ENCODE results near the gene ANKRD11. TPM values are rescaled to one million over a fixed set of nuclear protein-coding genes. Genes with fewer than 3 reads are reported as not detected.
A peak's percentile ranks its signal among the peaks of the same experiment; 100 is the strongest.

The ANKRD11 gene
- polyA plus RNA-seq, 3 donors, result 3.2 to 62.4 (median 5.4) TPM

GRCh38 chr16:89460556-89460955 lies 29.8 kb downstream of the ANKRD11 start:
- 100% methylated on average over 2 of the region's 6 CpGs for WGBS (ENCODE audit: insufficient coverage)
- Histone ChIP-seq H4K20me1 (ENCODE audit: insufficient read depth, low read length) (peaks cover 97% of the 10 kb centered on the region), H3K79me2 (ENCODE audit: insufficient read depth, low read length) (peaks cover 97% of the 10 kb centered on the region), H3K27me3 (ENCODE audit: control insufficient read depth in 2 of 2, insufficient read depth in 2 of 2, low read length in 2 of 2) (no peaks in the 10 kb centered on the region), H3K9me3 (replicated peaks in 1 of 2; ENCODE audit: control insufficient read depth in 1 of 2, insufficient read depth in 1 of 2, low read length in 2 of 2) (no peaks in the 10 kb centered on the region), H3K9ac (ENCODE audit: insufficient read depth, low read length, poor library complexity, severe bottlenecking) (no peak overlapping the region), H2AFZ (ENCODE audit: insufficient read depth, low read depth, low read length, poor library complexity, severe bottlenecking) (no peak overlapping the region), H3K36me3 (replicated peaks in 1 of 2; ENCODE audit: control insufficient read depth in 1 of 2, insufficient read depth in 2 of 2, low read length in 2 of 2) (no peaks in the 10 kb centered on the region), H3K27ac (ENCODE audit: low read depth in 1 of 2, low read length in 2 of 2) (no peak overlapping the region), H3K4me3 (replicated peaks in 1 of 3; ENCODE audit: low read depth in 2 of 3, low read length in 3 of 3) (no peak overlapping the region), H3K4me2 (replicated peaks; ENCODE audit: extremely low read depth, low read length, poor library complexity, severe bottlenecking) (no peak overlapping the region), H3K4me1 (ENCODE audit: control insufficient read depth in 1 of 2, insufficient read depth in 2 of 2, low read length in 2 of 2) (peaks cover 4% of the 10 kb centered on the region in 2 donors)
- Mint-ChIP-seq H3K27me3 (ENCODE audit: low read depth in 3 of 3) (no peaks in the 10 kb centered on the region), H3K9me3 (no peaks in the 10 kb centered on the region), H3K4me1 (peaks cover 31% of the 10 kb centered on the region), H3K4me3 (no peak overlapping the region), H3K27ac (peak overlapping the region in 4 of 7 donors; percentile 1 to 74 (median 26)), H3K36me3 (peaks cover 13 to 33% of the 10 kb centered on the region in 2 donors)
- peak in 2 of 3 donors; percentile 13 to 17 for DNase-seq
- TF ChIP-seq CTCF (IDR thresholded peaks at IDR 0.05), result peak; percentile 15
- intact Hi-C loops (cut with micrococcal nuclease), result no loop called here

- intact Hi-C loops (cut with micrococcal nuclease), result no loop called here
- DNase-seq, result no peak
- peaks cover 36% of the 10 kb centered on the region for H3K4me1 Mint-ChIP-seq
- H3K36me3 ChIP-seq (replicated peaks in 1 of 2; ENCODE audit: control insufficient read depth in 1 of 2, insufficient read depth in 2 of 2, low read length in 2 of 2), result no peaks in the 10 kb centered on the region
- WGBS (ENCODE audit: insufficient coverage), result no CpG with 5 or more reads among the region's 2 CpGs
- H3K9me3 ChIP-seq (replicated peaks in 1 of 2; ENCODE audit: control insufficient read depth in 1 of 2, insufficient read depth in 1 of 2, low read length in 2 of 2), result no peaks in the 10 kb centered on the region
- no peak overlapping the region for H3K4me3 Mint-ChIP-seq
- H3K4me1 ChIP-seq (ENCODE audit: control insufficient read depth in 1 of 2, insufficient read depth in 2 of 2, low read length in 2 of 2), result peaks cover 17 to 19% of the 10 kb centered on the region in 2 donors
- no peaks in the 10 kb centered on the region for H3K27me3 ChIP-seq (ENCODE audit: control insufficient read depth in 2 of 2, insufficient read depth in 2 of 2, low read length in 2 of 2)
- peaks cover 10 to 33% of the 10 kb centered on the region in 2 donors for H3K36me3 Mint-ChIP-seq
- peak overlapping the region in 4 of 7 donors; percentile 0 to 33 (median 18) for H3K27ac Mint-ChIP-seq
- H3K27ac ChIP-seq (ENCODE audit: low read depth in 1 of 2, low read length in 2 of 2), result peak overlapping the region in 1 of 2 donors; percentile 41
- H3K9me3 Mint-ChIP-seq, result no peaks in the 10 kb centered on the region
- H3K27me3 Mint-ChIP-seq (ENCODE audit: low read depth in 3 of 3), result no peaks in the 10 kb centered on the region
- no peak overlapping the region for H2AFZ ChIP-seq (ENCODE audit: insufficient read depth, low read depth, low read length, poor library complexity, severe bottlenecking)
- H4K20me1 ChIP-seq (ENCODE audit: insufficient read depth, low read length), result peaks cover 97% of the 10 kb centered on the region
- peaks cover 97% of the 10 kb centered on the region for H3K79me2 ChIP-seq (ENCODE audit: insufficient read depth, low read length)
- H3K4me3 ChIP-seq (replicated peaks in 1 of 3; ENCODE audit: low read depth in 2 of 3, low read length in 3 of 3), result no peak overlapping the region
- no peak overlapping the region for H3K4me2 ChIP-seq (replicated peaks; ENCODE audit: extremely low read depth, low read length, poor library complexity, severe bottlenecking)
- no peak for TF ChIP-seq CTCF (IDR thresholded peaks at IDR 0.05)
- H3K9ac ChIP-seq (ENCODE audit: insufficient read depth, low read length, poor library complexity, severe bottlenecking), result no peak overlapping the region
These were observed 31.4 kb downstream of the ANKRD11 start for GRCh38 chr16:89458967-89459366.

Data from CD14-positive monocyte (primary cell).